HG03575 (cell line): ENCODE results near the gene FOLR2.
"Not testable (repeated sequence)": the region's sequence is repeated elsewhere in the genome, so short reads cannot be mapped to it uniquely, and the experiment has no call there.

ENCODE experiments used
- ATAC-seq: cut with Tn5 transposase; IDR thresholded peaks from one replicate; pipeline ENCODE4 v1.9.1; 2021; ENCODE audit not compliant: unreplicated experiment, insufficient number of reproducible peaks, low FRiP score; ENCODE audit errors: extremely low read depth

Gene FOLR2

GRCh38 chr11:72253392-72253791 is 36.8 kb downstream of the FOLR2 start:
- no peak for ATAC-seq

- no peak for ATAC-seq
These were observed 37.9 kb downstream of the FOLR2 start for GRCh38 chr11:72254299-72254993.

GRCh38 chr11:72257570-72257969 is 41.0 kb downstream of the FOLR2 start:
- ATAC-seq: no peak

- no peak for ATAC-seq
These were observed 42.9 kb downstream of the FOLR2 start for GRCh38 chr11:72259490-72259889.

- ATAC-seq: no peak
These were observed 44.0 kb downstream of the FOLR2 start for GRCh38 chr11:72260574-72260973.

- no peak for ATAC-seq
These were observed 46.8 kb downstream of the FOLR2 start for GRCh38 chr11:72263361-72263760.

- no peak for ATAC-seq
These were observed 49.4 kb downstream of the FOLR2 start for GRCh38 chr11:72265951-72266350.

- ATAC-seq: not testable (repeated sequence)
These were observed 50.4 kb downstream of the FOLR2 start for GRCh38 chr11:72266960-72267359.

- no peak for ATAC-seq
These were observed 51.5 kb downstream of the FOLR2 start for GRCh38 chr11:72267956-72268617.
